ENCODE results near the gene MAP3K1.

The MAP3K1 gene

GRCh38 chr5:56848206-56848605 lies 32.9 kb downstream of the MAP3K1 start:
- Histone ChIP-seq H3K9ac (ENCODE audit: low read depth, low read length, poor library complexity, severe bottlenecking) (no peak overlapping the region), H4K20me1 (ENCODE audit: insufficient read depth, low read length, poor library complexity, severe bottlenecking) (peaks cover 83% of the 10 kb centered on the region), H3K4me2 (ENCODE audit: low read depth, low read length, poor library complexity, severe bottlenecking) (no peak overlapping the region), H3K9me2 (replicated peaks; ENCODE audit: low read depth, low read length) (no peaks in the 10 kb centered on the region), H3K27me3 (ENCODE audit: insufficient read depth, low read length, poor library complexity, severe bottlenecking) (no peaks in the 10 kb centered on the region), H3K36me3 (ENCODE audit: insufficient read depth, low read length) (no peaks in the 10 kb centered on the region), H3K4me3 (ENCODE audit: low read length, poor library complexity, severe bottlenecking) (no peak overlapping the region), H2AFZ (ENCODE audit: low read length) (no peak overlapping the region), H3K9me3 (ENCODE audit: insufficient read depth, low read depth, low read length) (no peaks in the 10 kb centered on the region), H3K79me2 (ENCODE audit: insufficient read depth, low read length) (peaks cover 100% of the 10 kb centered on the region), H3K4me1 (ENCODE audit: insufficient read depth, low read length, poor library complexity, severe bottlenecking) (peaks cover 39% of the 10 kb centered on the region), H3F3A (ENCODE audit: low read depth) (no peaks in the 10 kb centered on the region)
- TF ChIP-seq EZH2phosphoT487 (IDR thresholded peaks at IDR 0.05; ENCODE audit: borderline replicate concordance) = no peak
- no peak for TF ChIP-seq CTCF (conservative IDR thresholded peaks at IDR 0.05; ENCODE audit: low read length)

DNA sequence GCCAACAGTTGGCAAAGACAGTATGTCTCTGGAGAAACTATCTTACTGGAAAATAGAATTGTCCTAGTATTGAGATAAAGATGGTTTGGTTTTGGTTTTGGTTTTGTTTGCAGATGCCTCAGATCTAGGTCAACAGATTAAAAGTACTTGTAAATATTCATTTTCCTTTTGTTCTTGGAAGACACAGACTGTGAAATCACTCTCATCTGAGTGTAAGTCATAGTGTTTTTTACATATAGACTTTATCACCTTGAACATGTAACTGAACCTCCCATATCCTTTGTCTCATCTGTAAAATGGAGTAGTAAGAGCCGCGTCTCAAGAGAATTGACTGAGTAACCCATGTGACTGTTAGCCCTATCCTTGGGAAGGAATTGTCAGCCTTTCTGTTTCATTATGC lies 34.3 kb downstream of the MAP3K1 start:
- no peak overlapping the region for H3K9ac ChIP-seq (ENCODE audit: low read depth, low read length, poor library complexity, severe bottlenecking)
- peaks cover 99% of the 10 kb centered on the region for H3K79me2 ChIP-seq (ENCODE audit: insufficient read depth, low read length)
- H3K9me2 ChIP-seq (replicated peaks; ENCODE audit: low read depth, low read length) = no peaks in the 10 kb centered on the region
- no peaks in the 10 kb centered on the region for H3K27me3 ChIP-seq (ENCODE audit: insufficient read depth, low read length, poor library complexity, severe bottlenecking)
- peaks cover 40% of the 10 kb centered on the region for H3K4me1 ChIP-seq (ENCODE audit: insufficient read depth, low read length, poor library complexity, severe bottlenecking)
- H2AFZ ChIP-seq (ENCODE audit: low read length) = no peak overlapping the region
- H3K4me2 ChIP-seq (ENCODE audit: low read depth, low read length, poor library complexity, severe bottlenecking) = no peak overlapping the region
- peaks cover 88% of the 10 kb centered on the region for H4K20me1 ChIP-seq (ENCODE audit: insufficient read depth, low read length, poor library complexity, severe bottlenecking)
- no peaks in the 10 kb centered on the region for H3K36me3 ChIP-seq (ENCODE audit: insufficient read depth, low read length)
- no peaks in the 10 kb centered on the region for H3K9me3 ChIP-seq (ENCODE audit: insufficient read depth, low read depth, low read length)
- no peaks in the 10 kb centered on the region for H3F3A ChIP-seq (ENCODE audit: low read depth)
- no peak overlapping the region for H3K4me3 ChIP-seq (ENCODE audit: low read length, poor library complexity, severe bottlenecking)
- no peak for TF ChIP-seq EZH2phosphoT487 (IDR thresholded peaks at IDR 0.05; ENCODE audit: borderline replicate concordance)
- TF ChIP-seq CTCF (conservative IDR thresholded peaks at IDR 0.05; ENCODE audit: low read length) = no peak

DNA sequence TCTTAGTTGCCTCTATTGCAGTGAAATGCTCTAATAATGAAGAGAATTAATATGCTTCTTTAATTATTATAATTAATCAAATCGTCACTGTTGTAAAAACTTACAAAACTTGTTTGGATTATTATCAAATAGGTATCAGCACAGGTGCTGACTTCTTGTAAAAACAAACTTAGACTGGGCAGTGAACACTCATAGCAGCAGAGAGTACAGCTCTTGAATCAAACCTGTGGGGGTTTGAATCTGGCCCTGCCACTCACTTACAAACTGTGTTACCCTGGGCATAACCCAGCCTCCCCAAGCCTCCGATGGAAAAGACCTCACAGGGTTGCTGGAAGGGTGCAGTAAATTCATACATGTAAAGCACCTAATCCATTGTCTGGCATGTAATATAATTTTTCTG lies 35.1 kb downstream of the MAP3K1 start:
- no peaks in the 10 kb centered on the region for H3F3A ChIP-seq (ENCODE audit: low read depth)
- no peaks in the 10 kb centered on the region for H3K9me3 ChIP-seq (ENCODE audit: insufficient read depth, low read depth, low read length)
- no peak overlapping the region for H3K4me2 ChIP-seq (ENCODE audit: low read depth, low read length, poor library complexity, severe bottlenecking)
- H3K9ac ChIP-seq (ENCODE audit: low read depth, low read length, poor library complexity, severe bottlenecking) = no peak overlapping the region
- H3K4me3 ChIP-seq (ENCODE audit: low read length, poor library complexity, severe bottlenecking) = no peak overlapping the region
- no peaks in the 10 kb centered on the region for H3K27me3 ChIP-seq (ENCODE audit: insufficient read depth, low read length, poor library complexity, severe bottlenecking)
- H3K36me3 ChIP-seq (ENCODE audit: insufficient read depth, low read length) = no peaks in the 10 kb centered on the region
- TF ChIP-seq CTCF (conservative IDR thresholded peaks at IDR 0.05; ENCODE audit: low read length) = no peak
- no peak for TF ChIP-seq EZH2phosphoT487 (IDR thresholded peaks at IDR 0.05; ENCODE audit: borderline replicate concordance)
- H3K9me2 ChIP-seq (replicated peaks; ENCODE audit: low read depth, low read length) = no peaks in the 10 kb centered on the region
- peaks cover 83% of the 10 kb centered on the region for H4K20me1 ChIP-seq (ENCODE audit: insufficient read depth, low read length, poor library complexity, severe bottlenecking)
- peaks cover 99% of the 10 kb centered on the region for H3K79me2 ChIP-seq (ENCODE audit: insufficient read depth, low read length)
- H2AFZ ChIP-seq (ENCODE audit: low read length) = no peak overlapping the region
- H3K4me1 ChIP-seq (ENCODE audit: insufficient read depth, low read length, poor library complexity, severe bottlenecking) = peaks cover 36% of the 10 kb centered on the region

Data from Loucy (cell line).